ENCODE data around the gene NEDD4L.
"Not testable (repeated sequence)": the region's sequence is repeated elsewhere in the genome, so short reads cannot be mapped to it uniquely, and the experiment has no call there.

NEDD4L gene

GRCh38 chr18:58275176-58275575 is 231.2 kb downstream of the NEDD4L start:
- DNase-seq, result no peak

GRCh38 chr18:58276789-58277739 is 233.0 kb downstream of the NEDD4L start:
- no peak for DNase-seq

GRCh38 chr18:58279504-58280175 is 235.6 kb downstream of the NEDD4L start:
- DNase-seq, result no peak

- no peak for DNase-seq
These were observed 236.2 kb downstream of the NEDD4L start for GRCh38 chr18:58280191-58280590.

GRCh38 chr18:58282872-58283271 is 238.8 kb downstream of the NEDD4L start:
- DNase-seq, result not testable (repeated sequence)

- no peak for DNase-seq
These were observed 240.8 kb downstream of the NEDD4L start for GRCh38 chr18:58284699-58285448.

GRCh38 chr18:58285449-58286130 is 241.6 kb downstream of the NEDD4L start:
- DNase-seq, result no peak

- DNase-seq, result no peak
These were observed 242.8 kb downstream of the NEDD4L start for GRCh38 chr18:58286632-58287352.

- DNase-seq, result no peak
These were observed 243.6 kb downstream of the NEDD4L start for GRCh38 chr18:58287353-58288274.

- DNase-seq, result no peak
These were observed 245.1 kb downstream of the NEDD4L start for GRCh38 chr18:58288921-58289797.

- no peak for DNase-seq
These were observed 246.2 kb downstream of the NEDD4L start for GRCh38 chr18:58290116-58290695.

- DNase-seq, result no peak
These were observed 247.1 kb downstream of the NEDD4L start for GRCh38 chr18:58291131-58291530.

GRCh38 chr18:58292638-58293037 is 248.6 kb downstream of the NEDD4L start:
- DNase-seq, result no peak

- DNase-seq, result no peak
These were observed 253.2 kb downstream of the NEDD4L start for GRCh38 chr18:58297198-58297597.

- no peak for DNase-seq
These were observed 254.5 kb downstream of the NEDD4L start for GRCh38 chr18:58298251-58299134.

GRCh38 chr18:58299135-58299473 is 255.1 kb downstream of the NEDD4L start:
- DNase-seq, result no peak

GRCh38 chr18:58299936-58300335 is 255.9 kb downstream of the NEDD4L start:
- DNase-seq, result no peak

GRCh38 chr18:58300867-58301266 is 256.8 kb downstream of the NEDD4L start:
- DNase-seq, result no peak

GRCh38 chr18:58302811-58303210 is 258.8 kb downstream of the NEDD4L start:
- DNase-seq, result no peak
